Measurements from ENCODE around the gene LRRN4CL.
A peak's percentile ranks its signal among the peaks of the same experiment; 100 is the strongest.
"Not testable (repeated sequence)": the region's sequence is repeated elsewhere in the genome, so short reads cannot be mapped to it uniquely, and the experiment has no call there.

Gene LRRN4CL

GRCh38 chr11:62689421-62690183 is at the start of gene LRRN4CL:
Gene LRRN4CL (minus strand): TSS chr11:62689530. CDS start chr11:62688508, 1,022 bp downstream.
- DNase-seq, result no peak

GRCh38 chr11:62737196-62737595 is 47.9 kb upstream of the LRRN4CL start:
- DNase-seq, result no peak

GRCh38 chr11:62732830-62733229 is 43.5 kb upstream of the LRRN4CL start:
- no peak for DNase-seq

DNA sequence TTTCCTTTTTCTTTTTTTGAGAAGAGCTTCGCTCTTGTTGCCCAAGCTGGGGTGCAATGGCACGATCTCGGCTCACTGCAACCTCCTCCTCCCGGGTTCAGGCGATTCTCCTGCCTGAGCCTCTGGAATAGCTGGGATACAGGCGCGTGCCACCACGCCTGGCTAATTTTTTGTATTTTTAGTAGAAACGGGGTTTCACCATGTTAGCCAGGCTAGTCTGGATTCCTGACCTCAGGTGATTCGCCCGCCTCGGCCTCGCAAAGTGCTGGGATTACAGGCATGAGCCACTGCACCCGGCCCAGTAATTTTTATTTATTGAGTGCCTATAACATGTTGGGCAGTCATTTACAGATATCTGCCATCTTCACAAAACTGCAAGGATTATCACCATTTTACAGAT is 40.7 kb upstream of the LRRN4CL start:
- not testable (repeated sequence) for DNase-seq

DNA sequence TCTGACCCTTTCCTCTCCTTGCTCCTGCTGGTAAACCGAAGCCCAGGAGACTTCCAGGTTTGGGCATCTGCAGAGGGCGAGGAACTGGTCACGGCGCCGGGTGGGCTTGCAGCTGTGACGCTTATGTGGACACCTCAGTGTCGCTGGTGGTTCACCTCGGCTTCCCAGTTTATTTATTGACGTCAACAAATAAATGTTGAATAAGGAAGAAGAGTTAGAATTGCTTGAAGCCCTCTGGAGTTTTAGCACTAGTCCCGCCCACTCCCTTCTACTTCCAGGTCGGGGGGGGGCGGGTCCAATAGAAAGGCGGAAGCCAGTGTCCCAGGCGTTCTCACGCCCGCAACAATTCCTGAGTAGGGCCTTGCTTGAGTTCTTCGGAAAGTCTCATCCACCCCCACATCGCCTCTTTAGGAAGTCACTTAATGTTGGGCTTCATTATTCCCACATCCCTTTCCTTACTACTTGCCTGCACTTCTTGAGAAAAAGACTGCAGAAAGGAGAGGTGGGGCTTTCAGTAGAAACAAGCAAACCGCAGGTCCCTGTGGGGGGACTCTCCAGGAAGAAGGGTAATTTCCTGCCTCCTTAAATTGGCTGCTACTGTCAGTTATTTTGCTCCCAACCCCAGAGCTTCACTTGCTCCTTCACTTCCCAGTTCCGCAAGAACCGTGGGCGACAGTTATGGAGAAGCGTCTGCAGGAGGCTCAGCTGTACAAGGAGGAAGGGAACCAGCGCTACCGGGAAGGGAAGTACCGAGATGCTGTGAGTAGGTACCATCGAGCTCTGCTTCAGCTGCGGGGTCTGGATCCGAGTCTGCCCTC is 39.0 kb upstream of the LRRN4CL start, which contains the start of gene TTC9C:
Gene TTC9C, plus strand, starts transcription at position 316 of the 818 bp plus-strand sequence. Its CDS starts 363 bp downstream, at position 679.
- peak; percentile 87 for DNase-seq

DNA sequence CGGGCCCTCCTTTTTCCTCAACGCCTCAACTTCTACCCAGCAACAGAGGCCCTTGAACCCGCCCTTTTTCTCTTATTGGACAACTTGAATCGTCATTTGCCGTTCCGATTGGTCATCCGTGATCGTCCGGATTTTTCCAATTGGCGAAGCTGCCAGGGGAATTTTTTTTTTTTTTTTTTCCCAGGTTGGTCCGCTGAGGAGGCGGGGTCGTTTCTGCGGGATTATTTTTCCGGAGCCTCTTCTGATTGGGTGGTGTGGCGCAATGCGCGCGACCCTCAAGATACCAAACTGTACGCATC is 38.5 kb upstream of the LRRN4CL start:
- peak; percentile 99 for DNase-seq

DNA sequence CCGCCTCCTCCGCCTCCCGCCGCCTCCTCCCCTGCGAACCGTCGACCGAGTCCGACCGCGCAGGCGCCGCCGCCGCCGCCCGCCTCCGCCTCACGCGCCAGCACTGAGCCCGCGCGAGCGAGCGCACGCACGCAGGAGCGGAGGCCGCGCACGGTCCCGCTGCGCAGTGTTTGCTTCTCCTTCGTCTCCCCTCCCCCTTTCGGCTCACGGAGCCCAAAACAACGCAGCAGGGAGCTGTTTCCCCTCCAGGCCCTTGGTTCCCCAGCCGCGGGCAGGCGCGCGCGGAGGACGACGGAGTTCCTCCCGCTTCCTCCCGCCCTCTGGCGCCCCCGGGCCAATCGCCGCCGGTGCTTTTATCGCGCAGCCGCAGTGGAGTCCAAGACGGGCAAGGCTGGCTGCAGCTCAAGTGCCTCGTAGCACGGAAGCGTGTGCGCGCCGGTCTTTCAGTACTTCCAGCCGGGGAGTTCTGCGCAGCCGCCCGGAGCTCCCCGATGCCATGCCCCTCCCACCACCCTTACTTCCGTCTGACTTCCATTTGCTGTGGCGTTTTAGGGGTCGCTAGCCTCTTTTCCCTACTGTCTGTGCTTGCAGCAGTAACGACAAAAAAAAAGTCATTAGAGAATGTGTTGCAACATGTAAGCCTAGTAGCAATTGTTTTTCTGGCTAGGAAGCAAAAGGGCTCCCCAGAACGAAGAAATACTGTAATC is 38.0 kb upstream of the LRRN4CL start, which contains the start of gene HNRNPUL2:
Gene HNRNPUL2, minus strand, starts transcription at position 293 of the 707 bp plus-strand sequence. CDS start 301 bp downstream, outside the sequence.
- peak; percentile 99 for DNase-seq

GRCh38 chr11:62726915-62727164 is 37.5 kb upstream of the LRRN4CL start:
- no peak for DNase-seq

GRCh38 chr11:62726156-62726914 is 37.0 kb upstream of the LRRN4CL start:
- no peak for DNase-seq

DNA sequence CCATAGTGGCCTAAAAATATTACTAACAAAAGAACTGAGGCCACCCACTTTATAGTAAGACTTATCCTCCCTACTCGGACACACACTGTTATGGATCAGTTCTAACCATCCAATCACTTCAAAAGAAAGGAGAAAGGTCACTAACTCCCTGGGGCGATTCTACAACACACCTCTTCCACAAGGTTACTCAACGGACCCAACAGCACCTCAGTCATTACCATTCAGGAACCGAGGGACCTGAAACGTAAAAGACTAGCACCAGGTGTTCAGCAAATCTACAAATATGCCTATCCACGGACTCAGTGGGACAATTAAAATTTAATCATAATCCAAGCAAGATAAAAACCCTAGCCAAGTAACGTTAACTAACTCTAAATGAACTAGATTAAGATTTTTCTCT is 36.3 kb upstream of the LRRN4CL start:
- no peak for DNase-seq

DNA sequence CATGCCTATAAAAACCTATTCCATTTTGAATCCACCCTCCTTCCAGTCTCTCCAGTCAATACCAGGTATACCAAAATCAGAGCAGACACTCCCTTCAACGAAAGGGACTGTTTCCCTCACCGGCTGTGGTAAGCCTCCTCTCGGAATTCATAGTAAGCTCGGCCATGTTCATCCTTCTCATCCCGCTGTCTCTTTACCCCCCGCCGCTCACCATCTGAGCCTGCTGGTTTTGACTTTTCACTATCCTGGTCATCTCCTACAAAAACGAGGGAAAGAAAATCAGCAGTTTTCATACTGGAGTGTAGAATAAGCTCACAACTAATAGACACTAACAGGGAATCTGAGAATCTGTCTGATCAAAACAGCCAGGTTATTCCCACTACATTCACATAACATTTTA is 34.8 kb upstream of the LRRN4CL start:
- DNase-seq, result no peak

- DNase-seq, result no peak
Measured at GRCh38 chr11:62721994-62722393, 32.7 kb upstream of the LRRN4CL start.

DNA sequence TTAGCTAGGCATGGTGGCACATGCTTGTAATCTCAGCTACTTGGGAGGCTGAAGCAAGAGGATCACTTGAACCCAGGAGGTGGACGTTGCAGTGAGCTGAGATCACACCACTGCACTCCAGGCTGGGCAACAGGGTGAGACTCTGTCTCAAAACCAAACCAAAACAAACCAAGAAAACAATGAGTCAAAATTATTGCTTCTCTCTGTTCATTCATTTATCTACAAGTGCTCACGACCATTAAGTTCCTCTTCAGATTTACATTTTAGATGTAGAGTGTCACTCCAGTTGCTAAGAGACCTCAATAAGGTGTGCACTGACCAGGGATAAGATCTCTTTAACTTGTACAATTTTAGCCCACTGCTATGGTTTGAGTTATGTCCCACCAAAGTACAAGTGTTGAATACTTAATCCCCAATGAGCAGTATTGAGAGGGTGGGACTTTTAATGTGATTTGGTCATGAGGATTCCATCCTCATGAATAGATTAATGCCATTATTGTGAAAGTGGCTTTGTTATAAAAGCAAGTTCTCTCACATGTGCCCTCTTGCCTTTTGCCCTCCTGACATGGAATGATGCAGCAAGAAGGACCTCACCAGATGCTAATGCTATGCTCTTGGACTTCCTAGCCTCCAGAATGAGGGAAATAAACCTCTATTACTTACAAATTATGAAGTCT is 30.1 kb upstream of the LRRN4CL start:
- DNase-seq, result no peak

- no peak for DNase-seq
Measured at GRCh38 chr11:62716816-62717215, 27.5 kb upstream of the LRRN4CL start.

DNA sequence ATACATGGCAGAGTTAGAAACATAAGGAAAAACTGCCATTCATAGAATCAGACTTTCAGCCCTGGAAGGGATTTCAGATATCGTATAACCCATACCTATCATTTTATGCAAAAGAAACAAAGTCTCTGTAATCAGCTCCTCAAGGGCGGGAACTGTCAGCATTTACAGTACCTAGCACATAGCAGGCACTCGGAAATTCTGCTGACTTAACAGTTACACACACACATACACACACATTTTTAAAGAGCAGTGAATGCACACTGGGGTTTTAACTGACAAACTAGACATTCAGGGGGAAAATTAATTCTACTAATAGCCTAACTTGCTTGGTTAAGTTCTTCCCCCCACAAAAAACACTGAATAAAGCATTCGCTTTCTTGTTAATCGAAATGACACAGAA is 26.9 kb upstream of the LRRN4CL start:
- DNase-seq, result no peak

GRCh38 chr11:62715150-62716130 is 26.1 kb upstream of the LRRN4CL start:
- no peak for DNase-seq

- DNase-seq, result no peak
Measured at GRCh38 chr11:62713343-62713742, 24.0 kb upstream of the LRRN4CL start.

GRCh38 chr11:62712861-62713260 is 23.5 kb upstream of the LRRN4CL start:
- no peak for DNase-seq

GRCh38 chr11:62712276-62712812 is 23.0 kb upstream of the LRRN4CL start:
- no peak for DNase-seq

GRCh38 chr11:62710001-62710345 is 20.6 kb upstream of the LRRN4CL start:
- DNase-seq, result peak; percentile 59

Measured in NCI-H1105 (cell line).